NB4 (cell line): ENCODE results near the gene FBXO34.

Experiments
- CTCF ChIP-seq: IDR thresholded peaks from one replicate; pipeline ENCODE4 v1.5.1; 2012; ENCODE audit warnings: low read depth, low read length
- MAX ChIP-seq: IDR thresholded peaks from 2 replicates; pipeline ENCODE4 v1.6.1; 2011; ENCODE audit warnings: low read depth, low read length
- POLR2A ChIP-seq: IDR thresholded peaks from 2 replicates; pipeline ENCODE4 v1.6.1; 2011; ENCODE audit warnings: mild to moderate bottlenecking; ENCODE audit not compliant: insufficient read length; ENCODE audit errors: extremely low read depth

GRCh38 chr14:55239320-55239719, 31.9 kb upstream of the FBXO34 start:
- no peak for TF ChIP-seq CTCF
- TF ChIP-seq POLR2A, result no peak
- no peak for TF ChIP-seq MAX
